GM12875 (cell line): Measurements from ENCODE around the gene DAAM2.

Experiments
- H3K4me3 ChIP-seq: one replicate; pipeline ENCODE4 v1.5.1; 2011; ENCODE audit warnings: low read depth, low read length, control low read depth
- CTCF ChIP-seq: IDR thresholded peaks from 2 replicates; pipeline ENCODE4 v1.5.1; 2011; ENCODE audit warnings: low read depth, mild to moderate bottlenecking, control low read depth, inconsistent platforms, low read length, moderate library complexity, borderline replicate concordance; ENCODE audit not compliant: insufficient read depth

Gene DAAM2

GRCh38 chr6:39806278-39806677, 14.1 kb downstream of the DAAM2 start:
- no peak for TF ChIP-seq CTCF
- no peak overlapping the region for H3K4me3 ChIP-seq

- TF ChIP-seq CTCF, result no peak
- H3K4me3 ChIP-seq, result no peak overlapping the region
Observed at GRCh38 chr6:39808346-39808745, 16.2 kb downstream of the DAAM2 start.

GRCh38 chr6:39808964-39809363, 16.8 kb downstream of the DAAM2 start:
- TF ChIP-seq CTCF, result no peak
- no peak overlapping the region for H3K4me3 ChIP-seq

GRCh38 chr6:39811835-39812345, 19.7 kb downstream of the DAAM2 start:
- TF ChIP-seq CTCF, result no peak
- H3K4me3 ChIP-seq, result no peak overlapping the region

- no peak overlapping the region for H3K4me3 ChIP-seq
- no peak for TF ChIP-seq CTCF
Observed at GRCh38 chr6:39812496-39812852, 20.3 kb downstream of the DAAM2 start.

- no peak for TF ChIP-seq CTCF
- no peak overlapping the region for H3K4me3 ChIP-seq
Observed at GRCh38 chr6:39812853-39813533, 20.8 kb downstream of the DAAM2 start.

- no peak overlapping the region for H3K4me3 ChIP-seq
- TF ChIP-seq CTCF, result no peak
Observed at GRCh38 chr6:39814236-39814635, 22.1 kb downstream of the DAAM2 start.
